Activated T-helper 2 cell treated with anti-CD3 and anti-CD28 coated beads, Interferon-gamma antibody, Interleukin-2, Interleukin-4, amounts not matched to agents 10 μg/mL and 5 μg/mL and 100 μg/mL, durations not matched to agents 14 hours and 24 hours and 36 hours (primary cell): ENCODE measurements around the gene NPB. TPM values are rescaled to one million over a fixed set of nuclear protein-coding genes. Genes with fewer than 3 reads are reported as not detected.
A peak's percentile ranks its signal among the peaks of the same experiment; 100 is the strongest.

ENCODE experiments used
- DNase-seq: peaks from one replicate; pipeline ENCODE4 v3.0.0; 2021; ENCODE audit warnings: low spot score
- H3K27ac Mint-ChIP-seq: one replicate; pipeline ENCODE4 v1.8.0; 2021; ENCODE audit warnings: mixed read lengths
- H3K27me3 Mint-ChIP-seq: one replicate; pipeline ENCODE4 v1.8.0; 2021; ENCODE audit warnings: low read depth, mixed read lengths
- H3K36me3 Mint-ChIP-seq: one replicate; pipeline ENCODE4 v1.8.0; 2021; ENCODE audit warnings: low read depth, mixed read lengths
- H3K4me1 Mint-ChIP-seq: one replicate; pipeline ENCODE4 v1.8.0; 2021; ENCODE audit warnings: low read depth, mixed read lengths
- H3K4me3 Mint-ChIP-seq: one replicate; pipeline ENCODE4 v1.8.0; 2021; ENCODE audit warnings: low read depth, mild to moderate bottlenecking, moderate library complexity, mixed read lengths
- H3K9me3 Mint-ChIP-seq: one replicate; pipeline ENCODE4 v1.8.0; 2021; ENCODE audit warnings: mixed read lengths
- intact Hi-C: fragments of 100-400 bp; cut with micrococcal nuclease; formaldehyde crosslinking; loops from one replicate; pipeline ENCODE4 v1.15.1; 2023
- total RNA-seq: library from RNA; stranded (reverse); gene quantifications from 2 replicates; pipeline ENCODE4 v1.2.3, GENCODE V29; 2022

Gene NPB
- total RNA-seq, 1 donor from 2014 or later: 0.39 TPM

DNA sequence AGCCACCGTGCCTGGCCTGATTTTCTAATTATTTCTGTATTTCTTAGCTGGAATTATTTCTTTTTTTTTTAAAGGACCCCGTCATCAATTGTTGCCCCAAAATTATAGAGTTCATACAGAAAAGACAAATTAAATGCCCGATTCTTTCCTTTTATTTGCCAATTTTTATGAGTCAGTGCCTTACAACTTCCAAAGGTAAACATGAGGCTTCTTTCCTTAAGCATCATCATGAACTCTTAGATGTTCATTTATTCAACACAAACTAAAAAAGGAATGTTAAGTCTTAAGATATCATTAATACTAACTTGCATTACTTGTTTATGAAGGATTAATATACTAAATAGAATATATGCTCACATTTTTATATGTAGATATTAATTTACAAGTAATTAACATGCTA is 23.7 kb upstream of the NPB start:
- no peak overlapping the region for H3K27ac Mint-ChIP-seq
- no peaks in the 10 kb centered on the region for H3K9me3 Mint-ChIP-seq
- no peak overlapping the region for H3K4me3 Mint-ChIP-seq
- H3K27me3 Mint-ChIP-seq: no peaks in the 10 kb centered on the region
- peaks cover 7% of the 10 kb centered on the region for H3K4me1 Mint-ChIP-seq
- DNase-seq: no peak
- intact Hi-C loops: no loop called here
- H3K36me3 Mint-ChIP-seq: peaks cover 55% of the 10 kb centered on the region

DNA sequence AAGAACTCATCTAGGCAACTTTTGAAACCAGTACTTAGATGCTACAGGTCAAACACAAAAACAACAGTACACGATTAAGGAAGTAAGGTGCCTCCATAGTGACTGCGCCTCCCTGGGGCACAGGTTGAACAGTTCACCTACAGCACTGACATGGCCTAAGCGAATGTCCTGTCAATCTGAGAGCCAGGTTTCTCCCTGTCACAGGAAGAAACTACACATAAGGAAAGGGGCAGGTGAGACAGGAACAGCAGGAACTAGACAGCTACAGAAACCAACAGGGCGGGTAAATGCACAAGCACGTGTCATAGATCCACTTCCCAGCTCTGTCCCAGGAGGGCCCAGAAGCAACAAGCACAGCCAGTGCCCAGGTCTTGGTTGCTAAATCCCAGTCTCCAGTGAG is 22.9 kb upstream of the NPB start:
- DNase-seq: no peak
- Mint-ChIP-seq H3K4me3 (no peak overlapping the region), H3K9me3 (no peaks in the 10 kb centered on the region), H3K27me3 (no peaks in the 10 kb centered on the region), H3K36me3 (peaks cover 58% of the 10 kb centered on the region), H3K4me1 (peaks cover 3% of the 10 kb centered on the region), H3K27ac (no peak overlapping the region)
- intact Hi-C loops: no loop called here

DNA sequence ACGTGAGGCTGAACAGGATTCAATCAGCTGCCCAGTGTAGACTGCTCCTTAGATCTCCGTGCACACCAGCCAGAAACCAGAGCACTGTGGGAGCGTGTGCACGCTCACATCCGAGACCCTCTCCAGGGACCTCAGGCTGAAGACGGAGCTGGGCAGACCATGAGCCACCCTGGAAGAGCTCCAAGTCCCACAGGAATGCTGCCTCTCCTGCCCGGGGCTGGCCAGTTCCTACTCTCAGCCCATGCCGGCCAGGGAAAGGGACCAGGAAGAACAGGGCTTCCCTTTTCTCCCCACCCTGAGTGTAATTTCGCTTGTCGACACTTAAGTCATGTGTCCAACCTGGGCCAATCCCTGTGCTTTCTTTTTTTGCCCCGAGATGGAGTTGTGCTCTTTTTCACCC is 17.5 kb upstream of the NPB start:
- peaks cover 84% of the 10 kb centered on the region for H3K36me3 Mint-ChIP-seq
- no peak overlapping the region for H3K4me3 Mint-ChIP-seq
- H3K27me3 Mint-ChIP-seq: no peaks in the 10 kb centered on the region
- no peak for DNase-seq
- no peak overlapping the region for H3K27ac Mint-ChIP-seq
- no peaks in the 10 kb centered on the region for H3K9me3 Mint-ChIP-seq
- H3K4me1 Mint-ChIP-seq: peaks cover 16% of the 10 kb centered on the region
- intact Hi-C loops: no loop called here

DNA sequence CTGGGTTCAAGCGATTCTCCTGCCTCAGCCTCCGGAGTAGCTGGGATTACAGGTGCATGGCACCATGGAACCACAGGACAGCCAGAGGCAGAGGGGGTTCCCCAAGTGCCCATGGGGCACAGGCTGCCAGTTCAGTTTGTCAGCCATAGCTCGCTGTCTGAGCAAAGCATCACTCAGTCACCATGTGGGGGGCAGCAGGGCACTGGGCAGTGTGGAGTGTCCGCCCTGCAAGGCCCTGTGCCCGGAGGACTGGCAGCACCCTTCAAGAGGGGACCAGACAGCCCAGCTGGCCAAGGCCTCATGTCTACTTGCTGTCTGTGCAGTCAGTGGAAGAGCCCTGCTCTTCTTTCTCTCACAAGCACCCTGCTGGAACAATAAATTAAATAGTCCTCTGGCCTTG is 17.1 kb upstream of the NPB start:
- no peak overlapping the region for H3K4me3 Mint-ChIP-seq
- peaks cover 83% of the 10 kb centered on the region for H3K36me3 Mint-ChIP-seq
- H3K9me3 Mint-ChIP-seq: no peaks in the 10 kb centered on the region
- no peak for DNase-seq
- H3K27ac Mint-ChIP-seq: no peak overlapping the region
- H3K4me1 Mint-ChIP-seq: peaks cover 16% of the 10 kb centered on the region
- H3K27me3 Mint-ChIP-seq: no peaks in the 10 kb centered on the region
- intact Hi-C loops: no loop called here

DNA sequence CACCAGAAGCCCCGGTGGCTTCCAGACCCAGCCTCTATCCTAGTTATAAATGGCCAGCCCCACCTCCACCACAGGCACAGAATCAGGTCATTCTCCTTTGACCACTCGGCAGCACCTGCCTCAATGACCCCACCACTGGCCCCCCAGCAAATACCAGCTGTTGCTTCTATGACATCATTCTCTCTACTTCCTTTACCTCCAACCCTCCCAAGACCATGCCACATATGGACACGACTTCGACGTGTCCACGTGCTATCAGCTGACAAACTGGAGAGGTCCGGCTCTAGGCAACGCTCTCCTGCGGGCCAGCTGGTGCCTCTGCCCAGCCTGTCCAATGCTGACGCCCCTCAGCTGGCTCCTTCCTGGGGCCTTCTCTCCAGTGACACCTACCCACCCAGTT is 16.6 kb upstream of the NPB start:
- Mint-ChIP-seq H3K27me3 (no peaks in the 10 kb centered on the region), H3K4me1 (peaks cover 16% of the 10 kb centered on the region), H3K36me3 (peaks cover 84% of the 10 kb centered on the region), H3K9me3 (no peaks in the 10 kb centered on the region), H3K4me3 (no peak overlapping the region), H3K27ac (no peak overlapping the region)
- intact Hi-C loops: no loop called here
- DNase-seq: no peak

DNA sequence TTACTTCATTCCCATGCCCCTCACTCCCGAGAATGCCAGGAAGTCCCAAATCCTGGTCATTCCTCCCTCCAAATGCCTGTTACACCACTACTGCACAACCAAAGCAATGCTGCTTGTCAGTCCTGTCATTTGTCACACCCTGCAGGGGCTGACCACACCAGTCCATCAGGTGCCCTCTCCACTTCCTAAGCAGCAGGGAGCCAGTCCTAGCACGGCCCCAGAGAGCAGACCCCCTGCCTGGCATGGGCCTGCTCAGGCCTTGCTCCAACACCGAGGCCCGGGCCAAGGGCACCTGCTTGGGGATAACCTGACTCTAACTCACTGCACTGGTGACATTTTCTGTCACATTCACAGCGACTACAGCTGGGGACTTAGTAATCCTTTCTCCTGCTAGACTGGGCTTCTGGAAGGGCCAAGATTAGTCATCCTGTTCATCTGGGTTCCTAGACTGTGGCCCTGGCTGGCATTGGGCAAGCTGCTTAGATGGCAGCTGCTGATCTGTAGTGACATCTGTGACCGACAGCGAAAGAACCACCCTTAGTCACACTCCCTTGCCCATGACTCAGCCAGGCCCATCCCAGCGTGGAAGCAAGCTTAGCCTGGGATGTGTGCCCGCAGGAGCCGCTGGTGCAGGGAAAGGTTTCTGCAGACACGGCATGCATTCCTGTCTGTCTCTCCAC is 16.0 kb upstream of the NPB start:
- Mint-ChIP-seq H3K4me1 (peaks cover 16% of the 10 kb centered on the region), H3K36me3 (peaks cover 83% of the 10 kb centered on the region), H3K9me3 (no peaks in the 10 kb centered on the region), H3K4me3 (no peak overlapping the region), H3K27ac (no peak overlapping the region), H3K27me3 (no peaks in the 10 kb centered on the region)
- intact Hi-C loops: no loop called here
- no peak for DNase-seq

DNA sequence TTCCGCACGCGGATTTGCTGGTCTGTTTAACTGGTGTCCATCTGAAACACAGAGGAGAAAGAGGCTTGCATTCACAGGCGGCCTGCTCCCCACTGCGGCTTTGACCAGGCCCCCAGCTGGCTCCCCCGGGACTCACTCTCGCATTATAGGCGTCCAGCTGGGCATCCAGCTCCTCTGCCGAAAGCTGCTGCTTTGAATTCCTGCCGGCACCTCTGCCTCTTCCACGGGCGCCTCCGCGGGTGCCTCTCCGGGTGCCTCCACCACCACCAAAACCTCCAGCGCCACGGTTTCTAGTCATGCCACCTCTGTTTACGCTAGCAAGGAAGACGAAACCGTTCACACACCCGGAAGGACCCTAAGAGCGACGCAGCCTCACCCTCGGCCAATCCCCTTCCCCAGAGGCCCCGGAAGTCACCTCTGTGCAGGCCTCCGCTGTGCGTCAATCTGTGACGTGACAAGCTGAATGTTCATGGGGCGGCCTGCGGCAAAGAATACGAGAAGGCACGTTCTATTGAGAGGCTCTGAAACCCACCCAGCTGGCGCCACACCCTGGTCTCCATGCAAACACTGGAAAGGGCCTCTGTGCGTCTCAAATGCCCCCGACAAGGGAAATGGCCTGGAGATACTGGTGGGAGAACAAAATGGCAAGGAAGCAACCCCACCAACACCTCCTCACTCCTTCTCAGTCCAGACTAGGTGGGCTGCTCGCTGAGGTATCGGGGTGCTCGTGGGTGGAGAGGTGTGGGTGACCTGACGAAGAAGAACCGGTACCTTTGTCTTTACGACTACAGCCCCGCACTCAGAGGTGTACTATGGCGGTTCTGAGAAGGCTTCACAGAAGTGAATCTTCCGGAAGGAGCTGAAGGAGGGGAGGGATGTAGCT is 13.7 kb upstream of the NPB start:
- intact Hi-C loops: no loop called here
- H3K27ac Mint-ChIP-seq: peak overlapping the region; percentile 85

DNA sequence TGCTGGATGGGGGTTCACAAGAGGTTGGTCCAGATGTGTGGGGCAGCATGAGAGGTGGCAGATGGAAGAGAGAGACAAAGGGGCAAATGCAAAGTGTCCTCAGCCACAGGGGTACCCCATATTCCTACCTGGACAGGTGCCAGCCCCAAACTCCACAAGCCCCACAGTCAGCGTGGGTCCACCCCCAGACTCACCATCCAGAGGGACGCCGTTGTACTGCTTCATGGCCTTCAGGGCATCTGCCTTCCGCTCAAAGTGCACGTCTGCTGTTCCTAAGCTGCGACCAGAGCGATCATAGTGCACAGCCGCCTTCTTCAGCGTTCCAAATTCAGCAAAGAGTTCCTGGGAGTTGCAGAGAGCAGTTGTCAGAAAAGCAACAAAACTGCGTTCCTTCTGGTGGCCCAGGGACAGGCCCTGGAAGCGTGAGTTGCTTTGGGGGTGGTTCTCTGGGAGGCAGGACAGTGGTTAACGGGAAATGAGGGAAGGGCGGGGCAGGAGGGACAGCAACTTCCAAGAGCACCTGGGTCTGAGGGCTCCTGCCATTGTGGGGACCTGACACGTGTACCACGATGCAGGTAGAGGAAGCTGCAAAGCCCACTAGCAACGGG is 12.9 kb upstream of the NPB start:
- peaks cover 18% of the 10 kb centered on the region for H3K4me1 Mint-ChIP-seq
- DNase-seq: no peak
- intact Hi-C loops: no loop called here
- peaks cover 68% of the 10 kb centered on the region for H3K36me3 Mint-ChIP-seq
- H3K9me3 Mint-ChIP-seq: no peaks in the 10 kb centered on the region
- H3K27ac Mint-ChIP-seq: peak overlapping the region; percentile 85
- peak overlapping the region; percentile 88 for H3K4me3 Mint-ChIP-seq
- no peaks in the 10 kb centered on the region for H3K27me3 Mint-ChIP-seq

More for the DNA sequence above, 13.7 kb upstream of the NPB start:
- DNase-seq: no peak
- Mint-ChIP-seq H3K27me3 (no peaks in the 10 kb centered on the region), H3K4me3 (peak overlapping the region; percentile 71), H3K9me3 (no peaks in the 10 kb centered on the region), H3K4me1 (peaks cover 18% of the 10 kb centered on the region), H3K36me3 (peaks cover 71% of the 10 kb centered on the region)

DNA sequence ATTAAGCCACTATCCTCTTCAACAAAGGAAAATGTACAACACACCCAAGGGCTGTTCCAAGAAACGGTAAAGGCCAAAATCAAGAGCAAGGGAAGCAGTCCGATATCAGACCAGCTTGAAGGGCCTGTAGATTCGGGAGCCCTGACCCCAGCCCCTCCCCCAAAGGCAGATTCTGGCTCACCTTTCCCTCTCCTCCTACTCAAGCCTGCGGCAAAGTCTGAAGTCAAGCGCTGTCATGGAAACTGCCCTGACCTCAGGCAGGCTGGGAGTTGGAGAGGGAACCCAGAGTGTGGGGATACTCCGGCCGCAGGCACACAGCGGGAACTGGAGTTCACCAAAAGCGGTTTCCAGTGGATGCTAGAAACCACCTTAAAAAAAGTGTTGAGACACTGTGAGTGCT is 12.4 kb upstream of the NPB start:
- H3K4me1 Mint-ChIP-seq: peaks cover 18% of the 10 kb centered on the region
- intact Hi-C loops: loop anchor here (2.0 kb wide), 1 partner anchor 19 kb away; the partner anchor contains the start of gene ARHGDIA
- no peak for DNase-seq
- no peaks in the 10 kb centered on the region for H3K9me3 Mint-ChIP-seq
- H3K4me3 Mint-ChIP-seq: peak overlapping the region; percentile 88
- no peaks in the 10 kb centered on the region for H3K27me3 Mint-ChIP-seq
- peaks cover 63% of the 10 kb centered on the region for H3K36me3 Mint-ChIP-seq
- H3K27ac Mint-ChIP-seq: peak overlapping the region; percentile 92

DNA sequence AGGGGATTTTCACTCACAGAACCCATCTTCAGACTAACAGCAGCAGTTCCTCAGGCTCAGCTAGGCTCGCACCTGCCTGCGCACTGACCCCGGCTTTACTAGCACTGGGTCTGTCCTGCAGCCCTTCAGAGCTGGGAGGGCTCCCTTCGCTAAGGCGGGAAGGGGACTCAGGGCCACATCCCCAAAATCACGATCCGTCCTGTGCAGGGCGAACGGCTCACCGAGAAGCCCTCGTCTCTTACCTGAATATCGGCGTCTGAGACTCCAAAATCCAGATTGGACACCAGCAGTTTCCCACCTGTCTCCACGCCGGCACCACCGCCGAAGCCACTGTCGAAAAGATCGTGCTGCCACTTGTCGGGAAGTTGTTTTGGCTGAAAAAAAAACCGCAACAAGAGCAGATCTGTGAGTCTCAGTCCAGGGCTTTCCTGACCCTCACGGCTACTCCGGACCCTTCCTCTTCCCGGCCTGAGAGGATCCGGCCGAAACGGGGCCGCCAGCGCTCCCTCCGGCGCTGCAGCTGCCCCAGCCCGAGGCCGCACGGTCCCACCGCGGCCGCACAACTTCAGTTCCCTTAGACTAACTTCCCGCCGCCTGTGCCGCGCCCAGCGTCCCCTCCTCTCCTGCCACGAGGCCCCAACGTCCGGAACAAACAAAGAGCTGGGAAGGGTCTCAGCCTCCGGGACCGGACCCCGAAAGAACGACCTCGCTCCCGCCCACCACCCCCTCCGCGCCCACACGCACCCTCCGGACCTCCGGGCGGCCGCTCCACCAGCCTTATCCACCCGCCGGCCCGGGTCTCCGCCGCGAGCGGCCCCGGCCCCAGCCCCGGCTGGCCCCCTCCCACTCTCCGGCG is 11.4 kb upstream of the NPB start:
- peaks cover 59% of the 10 kb centered on the region for H3K36me3 Mint-ChIP-seq
- no peak for DNase-seq
- H3K27me3 Mint-ChIP-seq: no peaks in the 10 kb centered on the region
- peak overlapping the region; percentile 92 for H3K27ac Mint-ChIP-seq
- H3K9me3 Mint-ChIP-seq: no peaks in the 10 kb centered on the region
- H3K4me1 Mint-ChIP-seq: peaks cover 18% of the 10 kb centered on the region
- intact Hi-C loops: loop anchor here (2.0 kb wide), 1 partner anchor 20 kb away; the partner anchor contains the start of gene ARHGDIA
- peak overlapping the region; percentile 88 for H3K4me3 Mint-ChIP-seq

DNA sequence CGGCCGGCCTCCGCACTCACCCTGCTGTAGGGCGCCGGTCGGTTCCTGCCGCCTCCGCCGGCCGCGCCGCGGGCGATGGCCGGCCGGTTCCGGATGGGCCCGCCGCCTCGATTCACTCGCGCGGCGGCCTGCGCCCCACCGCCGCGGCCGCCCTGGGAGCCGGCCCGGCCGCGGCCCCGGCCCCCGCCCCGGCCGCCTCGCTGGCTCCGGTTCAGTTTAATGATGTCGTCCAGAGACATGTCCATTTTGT is 10.8 kb upstream of the NPB start:
- intact Hi-C loops: loop anchor here (2.0 kb wide), 1 partner anchor 20 kb away; the partner anchor contains the start of gene ARHGDIA
- H3K4me3 Mint-ChIP-seq: peak overlapping the region; percentile 97
- peaks cover 53% of the 10 kb centered on the region for H3K36me3 Mint-ChIP-seq
- no peak for DNase-seq
- H3K27me3 Mint-ChIP-seq: no peaks in the 10 kb centered on the region
- no peaks in the 10 kb centered on the region for H3K9me3 Mint-ChIP-seq
- peak overlapping the region; percentile 98 for H3K27ac Mint-ChIP-seq
- H3K4me1 Mint-ChIP-seq: peaks cover 18% of the 10 kb centered on the region

DNA sequence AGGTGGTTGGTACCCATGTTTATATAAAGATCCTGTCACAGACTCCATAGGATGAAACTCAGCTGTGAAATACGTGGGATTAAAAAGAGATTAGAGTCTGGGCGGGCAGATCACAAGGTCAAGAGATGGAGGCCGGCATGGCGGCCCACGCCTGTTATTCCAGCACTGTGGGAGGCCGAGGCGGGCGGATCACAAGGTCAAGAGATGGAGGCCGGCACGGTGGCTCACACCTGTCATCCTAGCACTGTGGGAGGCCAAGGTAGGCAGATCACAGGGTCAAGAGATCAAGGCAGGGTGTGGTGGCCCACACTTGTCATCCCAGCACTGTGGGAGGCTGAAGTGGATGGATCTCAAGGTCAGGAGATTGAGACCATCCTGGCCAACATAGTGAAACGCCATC is 6.6 kb upstream of the NPB start:
- Mint-ChIP-seq H3K27ac (no peak overlapping the region), H3K4me1 (peaks cover 2% of the 10 kb centered on the region), H3K9me3 (no peaks in the 10 kb centered on the region), H3K27me3 (no peaks in the 10 kb centered on the region), H3K4me3 (no peak overlapping the region), H3K36me3 (peaks cover 33% of the 10 kb centered on the region)
- intact Hi-C loops: no loop called here
- DNase-seq: no peak
